Effector memory CD4-positive, alpha-beta T cell (primary cell): ENCODE results near the gene RAD51B.

Experiments used
- DNase-seq, 3 donors: peaks; one replicate each; pipeline ENCODE4 v3.0.0-alpha.2; 2020
- H3K27ac ChIP-seq: 2 replicates; pipeline ENCODE4 v1.7.0; 2013; ENCODE audit warnings: mild to moderate bottlenecking, low read length, moderate library complexity; ENCODE audit not compliant: insufficient read depth, poor library complexity, severe bottlenecking
- H3K27me3 ChIP-seq: replicated peaks from 2 replicates; pipeline ENCODE4 v1.7.0; 2013; ENCODE audit warnings: mild to moderate bottlenecking, low read length; ENCODE audit not compliant: insufficient read depth, control insufficient read depth, poor library complexity, severe bottlenecking
- H3K36me3 ChIP-seq: 2 replicates; pipeline ENCODE4 v1.7.0; 2013; ENCODE audit warnings: mild to moderate bottlenecking, low read length, moderate library complexity; ENCODE audit not compliant: control insufficient read depth, insufficient read depth
- H3K4me1 ChIP-seq: 2 replicates; pipeline ENCODE4 v1.7.0; 2013; ENCODE audit warnings: low read length, mild to moderate bottlenecking; ENCODE audit not compliant: control insufficient read depth, insufficient read depth, poor library complexity, severe bottlenecking
- H3K4me3 ChIP-seq: 2 replicates; pipeline ENCODE4 v1.7.0; 2013; ENCODE audit warnings: low read length, low read depth, mild to moderate bottlenecking; ENCODE audit not compliant: insufficient read depth, poor library complexity, severe bottlenecking
- H3K9me3 ChIP-seq: 2 replicates; pipeline ENCODE4 v1.7.0; 2013; ENCODE audit warnings: mild to moderate bottlenecking, low read length, moderate library complexity; ENCODE audit not compliant: control insufficient read depth

The RAD51B gene

GRCh38 chr14:68241862-68242487, 422.4 kb downstream of the RAD51B start:
- no peaks in the 10 kb centered on the region for H3K36me3 ChIP-seq
- H3K4me1 ChIP-seq: no peaks in the 10 kb centered on the region
- DNase-seq: no peak
- H3K27ac ChIP-seq: no peak overlapping the region
- H3K27me3 ChIP-seq: no peaks in the 10 kb centered on the region
- H3K9me3 ChIP-seq: no peaks in the 10 kb centered on the region
- H3K4me3 ChIP-seq: no peak overlapping the region

- no peak for DNase-seq
- no peak overlapping the region for H3K27ac ChIP-seq
- H3K4me3 ChIP-seq: no peak overlapping the region
- no peaks in the 10 kb centered on the region for H3K9me3 ChIP-seq
- no peaks in the 10 kb centered on the region for H3K27me3 ChIP-seq
- H3K36me3 ChIP-seq: no peaks in the 10 kb centered on the region
- peaks cover 1% of the 10 kb centered on the region for H3K4me1 ChIP-seq
Observed at GRCh38 chr14:68243450-68244010, 424.0 kb downstream of the RAD51B start.

- Histone ChIP-seq H3K4me1 (peaks cover 4% of the 10 kb centered on the region), H3K27me3 (no peaks in the 10 kb centered on the region), H3K27ac (no peak overlapping the region), H3K36me3 (no peaks in the 10 kb centered on the region), H3K9me3 (no peaks in the 10 kb centered on the region), H3K4me3 (no peak overlapping the region)
- no peak for DNase-seq
Observed at GRCh38 chr14:68244262-68244980, 424.8 kb downstream of the RAD51B start.

GRCh38 chr14:68245146-68246073, 425.8 kb downstream of the RAD51B start:
- Histone ChIP-seq H3K27ac (no peak overlapping the region), H3K4me1 (peaks cover 4% of the 10 kb centered on the region), H3K36me3 (no peaks in the 10 kb centered on the region), H3K9me3 (no peaks in the 10 kb centered on the region), H3K27me3 (no peaks in the 10 kb centered on the region), H3K4me3 (no peak overlapping the region)
- no peak for DNase-seq

GRCh38 chr14:68246074-68246785, 426.7 kb downstream of the RAD51B start:
- no peak overlapping the region for H3K27ac ChIP-seq
- H3K4me1 ChIP-seq: peaks cover 4% of the 10 kb centered on the region
- no peak for DNase-seq
- H3K9me3 ChIP-seq: no peaks in the 10 kb centered on the region
- H3K36me3 ChIP-seq: no peaks in the 10 kb centered on the region
- no peaks in the 10 kb centered on the region for H3K27me3 ChIP-seq
- no peak overlapping the region for H3K4me3 ChIP-seq

- H3K27me3 ChIP-seq: no peaks in the 10 kb centered on the region
- no peaks in the 10 kb centered on the region for H3K36me3 ChIP-seq
- no peak overlapping the region for H3K27ac ChIP-seq
- H3K4me3 ChIP-seq: no peak overlapping the region
- DNase-seq: no peak
- peaks cover 4% of the 10 kb centered on the region for H3K4me1 ChIP-seq
- H3K9me3 ChIP-seq: no peaks in the 10 kb centered on the region
Observed at GRCh38 chr14:68246786-68247105, 427.2 kb downstream of the RAD51B start.

GRCh38 chr14:68247274-68247673, 427.7 kb downstream of the RAD51B start:
- Histone ChIP-seq H3K4me3 (no peak overlapping the region), H3K36me3 (no peaks in the 10 kb centered on the region), H3K27me3 (no peaks in the 10 kb centered on the region), H3K27ac (no peak overlapping the region), H3K9me3 (no peaks in the 10 kb centered on the region), H3K4me1 (peaks cover 4% of the 10 kb centered on the region)
- DNase-seq: no peak

- Histone ChIP-seq H3K4me1 (peaks cover 4% of the 10 kb centered on the region), H3K4me3 (no peak overlapping the region), H3K27me3 (no peaks in the 10 kb centered on the region), H3K36me3 (no peaks in the 10 kb centered on the region), H3K9me3 (no peaks in the 10 kb centered on the region), H3K27ac (no peak overlapping the region)
- DNase-seq: no peak
Observed at GRCh38 chr14:68247676-68248268, 428.2 kb downstream of the RAD51B start.

GRCh38 chr14:68248481-68249255, 429.1 kb downstream of the RAD51B start:
- Histone ChIP-seq H3K27ac (no peak overlapping the region), H3K9me3 (no peaks in the 10 kb centered on the region), H3K27me3 (no peaks in the 10 kb centered on the region), H3K4me1 (peaks cover 4% of the 10 kb centered on the region), H3K4me3 (no peak overlapping the region), H3K36me3 (no peaks in the 10 kb centered on the region)
- no peak for DNase-seq
